ENCODE data around the gene CCT3.
"Not testable (repeated sequence)": the region's sequence is repeated elsewhere in the genome, so short reads cannot be mapped to it uniquely, and the experiment has no call there.

Gene CCT3

GRCh38 chr1:156368157-156368658, 30.1 kb upstream of the CCT3 start:
- DNase-seq, result no peak

DNA sequence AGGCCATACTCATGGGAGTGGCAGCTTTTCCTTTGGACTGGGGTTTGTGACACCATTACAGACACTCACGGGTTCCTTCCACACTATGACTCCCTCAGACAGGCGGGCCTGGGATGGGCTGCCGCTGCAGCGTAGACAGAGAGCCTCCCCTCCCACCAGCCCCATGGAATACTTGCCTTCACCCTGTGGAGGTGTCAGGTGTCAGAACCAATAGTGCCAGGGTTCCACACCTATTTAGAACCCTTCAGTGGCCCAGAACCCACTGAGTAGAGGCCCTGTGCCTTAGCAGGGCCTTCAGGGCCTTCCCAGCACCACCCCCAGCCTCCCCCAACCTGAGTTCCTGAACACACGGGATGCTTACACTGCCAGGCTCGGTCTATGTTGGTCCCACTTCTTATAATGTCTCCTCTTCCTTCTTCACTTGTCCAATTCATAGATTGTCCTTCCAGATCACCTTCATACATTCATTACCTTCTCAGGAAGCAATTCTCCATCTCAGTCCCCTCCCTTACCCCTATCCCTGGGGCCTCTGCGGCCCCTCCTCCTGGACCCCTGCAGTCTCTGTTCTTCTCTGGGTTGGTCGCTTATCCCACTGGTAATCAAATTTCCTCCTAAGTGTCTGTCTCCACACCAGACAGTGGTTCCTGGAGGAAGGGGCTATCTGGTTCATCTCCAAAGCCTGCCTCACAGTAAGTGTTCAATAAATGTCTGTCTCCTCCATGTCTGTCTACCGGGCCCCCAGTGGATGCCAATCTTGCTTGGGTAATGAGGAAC, 29.5 kb upstream of the CCT3 start:
- DNase-seq, result no peak

- DNase-seq, result no peak
These were observed 28.5 kb upstream of the CCT3 start for GRCh38 chr1:156366378-156367166.

- DNase-seq, result no peak
These were observed 27.7 kb upstream of the CCT3 start for GRCh38 chr1:156365754-156366153.

DNA sequence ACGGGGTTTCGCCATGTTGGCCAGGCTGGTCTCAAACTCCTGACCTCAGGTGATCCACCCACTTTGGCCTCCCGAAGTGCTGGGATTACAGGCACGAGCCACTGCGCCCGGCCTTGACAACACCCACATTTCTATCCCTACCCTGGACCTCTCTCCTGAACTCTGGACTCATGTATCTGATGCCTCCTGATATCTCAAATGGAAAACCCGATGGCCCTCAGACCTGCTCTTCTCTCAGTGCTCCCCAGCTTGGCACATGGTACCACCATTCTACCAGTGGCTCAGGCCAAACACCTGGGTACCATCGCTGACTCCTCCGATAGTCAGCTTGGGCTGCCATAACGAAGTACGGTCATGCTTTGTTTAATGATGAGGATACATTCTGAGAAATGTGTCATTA, 22.4 kb upstream of the CCT3 start:
- DNase-seq, result no peak

- DNase-seq, result no peak
These were observed 21.9 kb upstream of the CCT3 start for GRCh38 chr1:156359973-156360372.

GRCh38 chr1:156359249-156359648, 21.2 kb upstream of the CCT3 start:
- no peak for DNase-seq

DNA sequence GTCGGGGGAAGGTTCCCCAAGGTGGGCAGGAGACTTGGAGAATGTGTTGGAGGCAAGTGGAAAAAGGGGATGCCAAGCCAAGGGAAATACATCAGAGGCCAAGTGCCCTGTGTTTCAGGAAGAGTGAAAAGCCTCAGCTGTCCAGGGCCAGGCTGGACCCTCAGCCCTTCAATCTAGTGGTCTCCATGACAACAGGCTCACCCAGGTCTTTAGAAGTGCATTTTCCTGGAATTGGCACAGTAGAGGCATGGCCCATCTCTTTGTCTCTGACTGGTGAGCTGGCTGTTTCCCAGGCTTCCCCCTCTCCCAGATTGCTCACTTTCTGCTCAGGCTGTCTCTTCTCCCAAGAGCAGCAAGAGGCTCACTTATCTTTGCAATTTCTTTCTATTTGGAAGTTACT, 20.5 kb upstream of the CCT3 start:
- no peak for DNase-seq

DNA sequence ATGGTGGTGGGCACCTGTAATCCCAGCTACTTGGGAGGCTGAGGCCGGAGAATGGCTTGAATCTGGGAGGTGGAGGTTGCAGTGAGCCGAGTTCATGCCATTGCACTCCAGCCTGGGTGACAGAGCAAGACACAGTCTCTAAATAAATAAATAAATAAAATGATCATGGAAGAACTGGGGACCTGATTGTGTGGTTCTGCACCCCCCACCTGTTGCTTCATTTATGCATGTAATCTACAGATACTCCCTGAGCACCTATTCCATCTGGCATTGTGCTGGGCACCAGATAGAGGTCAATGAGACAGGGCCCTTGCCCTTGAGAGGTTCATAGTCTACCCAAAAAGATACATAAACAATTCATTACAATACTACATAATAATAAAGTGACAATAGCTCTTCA, 19.9 kb upstream of the CCT3 start:
- DNase-seq, result no peak

DNA sequence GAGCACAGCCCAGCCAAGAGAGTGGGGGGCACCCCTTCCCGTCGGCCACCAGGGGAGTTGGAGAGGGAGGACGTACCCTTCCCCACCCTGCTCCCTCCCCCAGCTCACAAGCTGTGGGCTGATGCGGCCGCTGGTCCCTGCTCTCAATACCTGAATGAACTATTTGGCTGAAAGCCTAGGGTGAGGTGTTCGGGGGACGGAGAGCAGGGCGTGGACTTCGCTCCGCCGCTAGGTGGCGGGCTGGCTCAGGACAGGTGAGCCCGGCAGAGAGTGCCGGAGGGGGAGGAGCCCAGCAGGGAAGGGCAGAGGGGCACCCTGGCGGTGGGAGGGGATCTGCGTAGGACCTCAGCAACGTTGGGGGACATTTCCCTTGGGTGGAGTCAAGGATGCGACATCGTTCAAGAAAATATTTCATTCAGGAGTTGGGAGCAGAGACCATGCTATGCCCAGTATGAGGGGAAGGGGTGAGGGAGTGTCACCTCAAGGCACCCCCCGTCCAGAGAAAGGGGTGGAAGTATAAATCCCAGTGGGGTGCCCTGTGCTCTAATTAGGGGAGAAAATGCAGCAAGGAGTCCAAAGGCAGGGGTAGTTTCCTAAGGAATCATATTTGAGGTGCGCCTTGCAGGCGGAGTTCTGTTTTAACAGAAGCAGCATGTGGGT, 18.9 kb upstream of the CCT3 start:
- peak; percentile 44 to 46 for DNase-seq

DNA sequence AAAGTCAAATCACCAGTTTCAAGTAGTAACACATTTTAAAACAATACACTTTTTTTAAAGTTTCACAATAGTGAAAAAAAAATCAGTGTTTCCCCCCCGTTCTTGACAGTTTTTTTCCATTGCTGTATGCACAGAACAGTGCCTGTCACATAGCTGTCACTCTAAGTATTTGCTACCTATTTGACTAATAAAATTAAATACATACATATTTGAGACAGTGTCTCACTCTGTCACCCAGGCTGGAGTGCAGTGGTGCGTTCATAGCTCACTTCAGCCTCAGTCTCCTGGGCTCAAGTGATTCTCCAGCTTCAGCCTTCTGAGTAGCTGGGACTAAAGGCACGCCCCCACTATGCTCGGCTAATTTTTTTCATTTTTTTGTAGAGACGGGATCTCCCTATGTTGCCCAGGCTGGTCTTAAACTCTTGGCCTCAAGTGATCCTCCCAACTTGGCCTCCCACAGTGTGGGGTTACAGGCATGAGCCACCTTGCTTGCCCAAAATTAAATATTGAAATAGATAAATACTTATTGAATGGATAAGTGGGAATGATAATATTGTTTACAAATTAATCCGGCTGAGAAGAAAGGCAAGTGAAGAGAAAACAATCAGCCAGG, 18.3 kb upstream of the CCT3 start:
- no peak for DNase-seq

GRCh38 chr1:156352481-156352880, 14.4 kb upstream of the CCT3 start:
- not testable (repeated sequence) for DNase-seq

- no peak for DNase-seq
These were observed 9.2 kb upstream of the CCT3 start for GRCh38 chr1:156347331-156347730.

- no peak for DNase-seq
These were observed 8.5 kb upstream of the CCT3 start for GRCh38 chr1:156346636-156347035.

GRCh38 chr1:156346035-156346434, 7.9 kb upstream of the CCT3 start:
- DNase-seq, result not testable (repeated sequence)

DNA sequence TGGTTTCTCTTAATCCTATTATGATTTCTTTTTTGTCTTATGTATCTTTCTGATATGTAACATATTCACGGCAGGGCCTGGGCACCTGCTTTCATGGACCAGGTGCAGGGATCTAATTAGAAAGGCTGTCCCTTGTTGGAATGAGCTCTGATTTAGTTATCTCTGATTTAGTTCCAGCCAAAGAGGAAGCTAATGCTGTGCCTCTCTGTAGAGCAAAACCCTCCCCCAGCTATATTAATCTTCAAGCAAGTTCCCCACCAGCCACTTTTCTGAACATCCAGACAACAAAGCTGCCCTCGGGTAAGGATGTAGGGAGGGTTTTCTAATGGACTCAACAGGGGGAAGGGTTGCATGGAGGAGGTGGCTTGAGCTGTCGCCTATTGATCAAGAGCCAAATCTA, 6.3 kb upstream of the CCT3 start:
- no peak for DNase-seq

DNA sequence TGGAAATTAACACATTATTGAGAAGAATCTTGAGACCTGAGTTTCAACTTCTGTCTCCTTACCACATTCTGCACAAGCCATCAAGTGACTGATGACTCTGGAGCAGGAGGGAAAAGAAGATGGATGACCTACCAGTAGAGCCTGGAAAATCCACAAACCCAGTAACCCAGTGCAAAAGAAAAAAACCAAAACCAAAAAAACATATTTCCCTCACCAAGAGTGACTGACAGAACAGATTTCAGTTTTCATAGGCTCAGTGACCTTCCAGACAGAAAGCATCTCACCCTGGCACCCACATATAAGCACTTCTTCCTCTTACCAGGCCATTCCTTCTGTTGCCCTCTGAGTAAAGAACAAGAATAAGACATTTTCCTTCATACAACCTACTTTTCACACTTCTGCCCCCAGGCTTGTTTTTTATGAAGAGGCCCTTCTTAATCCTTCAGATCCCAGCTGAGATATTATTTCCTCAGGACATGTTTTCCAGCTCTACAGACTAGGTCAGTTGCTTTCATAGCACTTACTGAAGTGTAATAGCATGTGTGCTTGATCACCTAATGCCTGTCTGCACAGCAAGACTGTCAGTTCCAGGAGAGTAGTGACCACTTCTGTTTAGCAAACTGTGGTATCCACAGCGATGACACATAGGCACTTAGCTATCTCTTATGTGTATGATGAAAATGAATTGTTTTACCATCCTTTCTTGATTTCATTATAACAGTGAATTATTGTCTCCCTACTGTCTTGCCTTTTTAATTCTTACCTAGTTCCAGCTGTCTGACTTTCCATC, 4.3 kb upstream of the CCT3 start:
- DNase-seq, result no peak

DNA sequence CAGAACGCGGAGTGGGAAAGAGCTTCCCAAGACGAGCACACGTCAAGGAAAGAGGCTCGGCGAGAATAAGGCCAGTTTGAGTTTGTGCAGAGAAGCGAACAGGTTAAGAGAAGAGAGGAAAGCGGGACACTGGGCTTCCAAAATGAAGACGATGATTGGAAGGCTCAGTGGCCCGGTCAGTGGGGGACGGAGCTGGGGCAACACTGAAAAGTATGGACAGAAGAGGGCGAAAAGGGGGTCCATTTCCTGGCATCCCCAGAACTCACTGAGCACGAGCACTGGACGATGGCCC, 258 bp downstream of the CCT3 start:
- DNase-seq, result peak in 1 of 2 experiments; percentile 23

GRCh38 chr1:156337052-156337887, 822 bp downstream of the CCT3 start:
- DNase-seq, result peak in 1 of 2 experiments; percentile 30

- no peak for DNase-seq
These were observed 1.9 kb downstream of the CCT3 start for GRCh38 chr1:156336242-156336641.

DNA sequence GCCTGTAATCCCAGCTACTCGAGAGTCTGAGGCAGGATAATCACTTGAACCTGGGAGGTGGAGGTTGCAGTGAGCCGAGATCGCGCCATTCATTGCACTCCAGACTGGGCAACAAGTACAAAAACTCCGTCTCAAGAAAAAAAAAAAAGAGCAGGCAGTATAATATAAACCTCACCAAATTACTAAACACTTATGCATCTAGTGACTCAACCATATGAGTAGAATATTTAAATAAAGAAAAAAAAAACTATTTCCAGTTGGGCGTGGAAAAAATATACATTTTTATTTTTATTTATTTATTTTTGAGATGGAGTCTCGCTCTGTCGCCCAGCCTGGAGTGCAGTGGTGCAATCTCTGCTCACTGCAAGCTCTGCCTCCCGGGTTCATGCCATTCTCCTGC, 14.9 kb downstream of the CCT3 start:
- not testable (repeated sequence) for DNase-seq

DNA sequence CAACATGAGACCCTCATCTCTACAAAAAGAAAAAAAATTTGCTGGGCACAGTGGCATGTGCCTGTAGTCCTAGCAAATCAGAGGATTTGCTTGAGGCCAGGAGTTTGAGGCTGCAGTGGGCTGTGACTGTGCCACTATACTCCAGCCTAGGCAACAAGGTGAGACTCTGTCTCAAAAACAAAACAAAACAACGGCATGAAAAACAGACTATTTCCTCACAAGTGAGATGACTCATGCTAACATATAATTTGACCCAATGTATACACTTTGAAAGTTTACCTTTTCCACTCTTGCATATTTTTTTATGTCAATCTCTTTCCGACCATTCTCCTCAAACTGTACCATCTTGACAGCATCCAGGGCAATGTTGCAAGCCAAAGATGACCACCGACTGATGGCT, 17.5 kb downstream of the CCT3 start:
- no peak for DNase-seq

Measured in activated CD4-positive, alpha-beta T cell treated with anti-CD3 and anti-CD28 coated beads, Interleukin-2, amount 50 U/mL, for 4 hours (primary cell).